Parathyroid adenoma (tissue), 2 donors: ENCODE measurements around the gene ASTN2.

Experiments
- H2AFZ ChIP-seq: fragments of 300-600 bp; sonication (generic); one replicate; pipeline ENCODE4 v1.7.0; 2017; ENCODE audit warnings: antibody characterized with exemption, mild to moderate bottlenecking
- H3K27ac ChIP-seq: fragments of 300-600 bp; sonication (generic); one replicate; pipeline ENCODE4 v1.7.0; 2017
- H3K27me3 ChIP-seq: fragments of 300-600 bp; sonication (generic); one replicate; pipeline ENCODE4 v1.7.0; 2017; ENCODE audit warnings: low read length; ENCODE audit not compliant: control insufficient read depth, insufficient read depth
- H3K36me3 ChIP-seq: fragments of 300-600 bp; sonication (generic); one replicate; pipeline ENCODE4 v1.7.0; 2017; ENCODE audit warnings: low read length; ENCODE audit not compliant: control insufficient read depth, insufficient read depth
- H3K4me1 ChIP-seq: fragments of 300-600 bp; sonication (generic); one replicate; pipeline ENCODE4 v1.7.0; 2017; ENCODE audit warnings: control low read depth
- H3K4me2 ChIP-seq: fragments of 300-600 bp; sonication (generic); one replicate; pipeline ENCODE4 v1.7.0; 2017; ENCODE audit warnings: low read length
- H3K4me3 ChIP-seq: fragments of 300-600 bp; sonication (generic); one replicate; pipeline ENCODE4 v1.7.0; 2017; ENCODE audit warnings: low read depth, low read length
- H3K79me2 ChIP-seq: fragments of 300-600 bp; sonication (generic); one replicate; pipeline ENCODE4 v1.7.0; 2017; ENCODE audit warnings: control low read depth
- H3K9ac ChIP-seq: fragments of 300-600 bp; sonication (generic); one replicate; pipeline ENCODE4 v1.7.0; 2017; ENCODE audit warnings: mild to moderate bottlenecking
- H3K9me3 ChIP-seq: fragments of 300-600 bp; sonication (generic); one replicate; pipeline ENCODE4 v1.7.0; 2017; ENCODE audit warnings: low read length; ENCODE audit not compliant: control insufficient read depth
- TF ChIP-seq, protein P1 (sequence below): fragments of 300-600 bp; sonication (generic); IDR thresholded peaks from one replicate; pipeline ENCODE4 v1.7.0; 2017; ENCODE audit warnings: antibody characterized with exemption, mild to moderate bottlenecking
- donor health status: primary hyperparathyroidism.

The ASTN2 gene

DNA sequence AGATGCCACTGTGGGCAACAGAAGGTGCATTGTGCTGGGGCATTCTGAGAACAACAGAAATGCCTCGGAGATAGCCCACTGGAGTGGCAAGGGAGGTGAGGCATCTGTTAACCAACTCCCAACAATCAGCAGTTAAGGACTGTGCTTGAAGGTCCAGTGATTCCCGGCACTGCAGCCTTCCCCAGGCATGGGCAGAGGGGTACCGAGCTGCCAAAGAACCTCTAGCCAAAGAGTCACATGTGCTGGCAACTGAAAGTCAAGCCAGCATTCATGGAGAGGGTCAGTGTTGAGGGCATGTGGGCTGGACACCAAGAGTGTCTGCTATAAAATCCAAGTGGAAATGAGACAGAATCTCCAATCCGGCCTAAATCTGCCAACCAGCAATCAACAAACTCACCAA is 149.6 kb downstream of the ASTN2 start:
- H3K9me3 ChIP-seq: no peaks in the 10 kb centered on the region
- H3K4me3 ChIP-seq: no peak overlapping the region
- H3K36me3 ChIP-seq: no peaks in the 10 kb centered on the region
- no peak overlapping the region for H2AFZ ChIP-seq
- no peak overlapping the region for H3K9ac ChIP-seq
- H3K27me3 ChIP-seq: no peaks in the 10 kb centered on the region
- no peaks in the 10 kb centered on the region for H3K79me2 ChIP-seq
- H3K4me1 ChIP-seq: no peaks in the 10 kb centered on the region
- H3K27ac ChIP-seq: no peak overlapping the region
- TF ChIP-seq, protein P1, sequence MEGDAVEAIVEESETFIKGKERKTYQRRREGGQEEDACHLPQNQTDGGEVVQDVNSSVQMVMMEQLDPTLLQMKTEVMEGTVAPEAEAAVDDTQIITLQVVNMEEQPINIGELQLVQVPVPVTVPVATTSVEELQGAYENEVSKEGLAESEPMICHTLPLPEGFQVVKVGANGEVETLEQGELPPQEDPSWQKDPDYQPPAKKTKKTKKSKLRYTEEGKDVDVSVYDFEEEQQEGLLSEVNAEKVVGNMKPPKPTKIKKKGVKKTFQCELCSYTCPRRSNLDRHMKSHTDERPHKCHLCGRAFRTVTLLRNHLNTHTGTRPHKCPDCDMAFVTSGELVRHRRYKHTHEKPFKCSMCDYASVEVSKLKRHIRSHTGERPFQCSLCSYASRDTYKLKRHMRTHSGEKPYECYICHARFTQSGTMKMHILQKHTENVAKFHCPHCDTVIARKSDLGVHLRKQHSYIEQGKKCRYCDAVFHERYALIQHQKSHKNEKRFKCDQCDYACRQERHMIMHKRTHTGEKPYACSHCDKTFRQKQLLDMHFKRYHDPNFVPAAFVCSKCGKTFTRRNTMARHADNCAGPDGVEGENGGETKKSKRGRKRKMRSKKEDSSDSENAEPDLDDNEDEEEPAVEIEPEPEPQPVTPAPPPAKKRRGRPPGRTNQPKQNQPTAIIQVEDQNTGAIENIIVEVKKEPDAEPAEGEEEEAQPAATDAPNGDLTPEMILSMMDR: no peak
- no peak overlapping the region for H3K4me2 ChIP-seq

DNA sequence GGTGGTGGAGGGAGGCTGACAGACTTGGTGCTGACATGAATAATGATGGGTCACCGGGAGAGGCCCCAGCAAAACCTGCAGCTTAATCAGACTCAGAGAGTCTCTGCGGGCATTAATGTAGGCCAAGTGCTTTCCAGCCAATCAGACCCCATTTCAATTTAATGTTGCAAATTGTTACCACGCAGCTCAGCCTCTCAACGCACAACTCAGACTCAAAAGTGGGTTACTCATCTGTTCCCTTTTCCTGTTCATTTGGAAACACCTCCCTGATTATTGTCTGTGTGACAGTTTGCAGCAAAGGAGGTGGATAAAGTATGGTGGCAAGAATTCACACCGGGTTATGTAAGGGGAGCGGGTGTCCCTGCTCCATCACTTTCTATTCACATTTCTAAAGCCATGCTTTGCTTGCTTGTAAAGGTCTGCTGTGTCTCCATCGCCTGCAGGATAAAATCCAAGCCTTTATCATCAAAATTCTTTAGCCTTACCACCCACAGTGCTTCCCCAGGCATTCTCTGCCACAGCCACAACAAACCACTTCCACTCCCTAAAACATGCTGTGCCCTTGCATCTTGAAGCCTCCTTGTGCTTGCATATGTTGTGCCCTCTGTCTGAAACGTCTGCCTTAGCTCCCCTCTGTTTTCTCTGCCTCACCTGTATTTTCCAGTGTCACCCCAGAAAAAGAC is 156.5 kb downstream of the ASTN2 start:
- no peak overlapping the region for H2AFZ ChIP-seq
- H3K79me2 ChIP-seq: no peaks in the 10 kb centered on the region
- H3K4me3 ChIP-seq: no peak overlapping the region
- no peak overlapping the region for H3K27ac ChIP-seq
- no peaks in the 10 kb centered on the region for H3K9me3 ChIP-seq
- no peaks in the 10 kb centered on the region for H3K4me1 ChIP-seq
- H3K9ac ChIP-seq: no peak overlapping the region
- H3K4me2 ChIP-seq: no peak overlapping the region
- TF ChIP-seq, protein P1: no peak
- no peaks in the 10 kb centered on the region for H3K27me3 ChIP-seq
- no peaks in the 10 kb centered on the region for H3K36me3 ChIP-seq

DNA sequence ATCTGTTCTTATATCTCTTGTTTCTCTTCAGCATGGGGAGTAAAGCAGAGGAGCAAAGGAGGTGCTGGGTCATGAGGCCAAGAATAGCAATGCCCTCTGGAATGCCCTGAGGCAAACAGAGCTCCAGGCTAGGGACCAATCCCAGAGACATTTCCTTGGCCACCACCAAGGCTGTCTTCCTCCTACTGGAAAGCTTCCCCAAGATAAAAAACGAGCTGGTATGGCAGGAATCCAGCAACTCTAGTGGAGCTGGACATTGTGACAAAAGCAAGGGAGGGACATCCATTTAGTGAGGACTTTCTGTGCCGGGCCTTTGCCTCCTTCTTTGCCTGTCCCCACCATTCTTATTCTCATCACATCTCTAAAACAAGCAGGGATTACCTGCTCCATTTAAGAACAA is 161.6 kb downstream of the ASTN2 start:
- Histone ChIP-seq H3K27ac (no peak overlapping the region), H3K79me2 (no peaks in the 10 kb centered on the region), H3K36me3 (no peaks in the 10 kb centered on the region), H3K4me1 (no peaks in the 10 kb centered on the region), H2AFZ (no peak overlapping the region), H3K4me2 (no peak overlapping the region), H3K27me3 (no peaks in the 10 kb centered on the region), H3K9me3 (no peaks in the 10 kb centered on the region), H3K4me3 (no peak overlapping the region), H3K9ac (no peak overlapping the region)
- TF ChIP-seq, protein P1: no peak

DNA sequence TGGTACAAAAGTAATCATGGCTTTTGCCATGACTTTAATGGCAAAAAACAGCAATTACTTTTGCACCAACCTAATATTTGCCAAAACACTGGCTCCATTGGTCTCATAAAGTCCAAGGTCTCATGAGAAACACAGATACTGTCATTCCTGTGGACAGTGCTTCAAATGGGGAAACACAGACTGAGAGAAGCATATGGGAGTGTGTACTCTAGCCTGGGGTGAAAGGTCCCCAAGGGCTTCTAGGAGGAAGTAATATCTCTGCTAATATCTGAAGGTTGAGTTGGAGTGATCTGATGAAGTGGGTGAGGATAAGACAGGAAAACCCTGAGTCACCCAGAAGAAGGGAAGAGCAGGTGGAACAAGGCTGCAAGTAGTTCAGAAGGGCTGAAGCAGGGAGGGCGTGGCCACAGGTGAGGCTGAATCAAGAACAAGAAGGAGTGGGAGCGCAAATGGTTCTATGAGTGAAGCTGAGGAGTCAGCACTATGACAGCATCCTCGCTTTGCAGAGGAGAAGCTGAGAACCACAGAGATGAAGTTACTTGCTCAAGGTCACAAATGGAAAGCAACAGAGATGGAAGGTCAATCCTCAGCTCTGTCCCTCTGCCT is 164.1 kb downstream of the ASTN2 start:
- Histone ChIP-seq H3K4me1 (no peaks in the 10 kb centered on the region), H3K4me2 (no peak overlapping the region), H3K4me3 (no peak overlapping the region), H2AFZ (no peak overlapping the region), H3K79me2 (no peaks in the 10 kb centered on the region), H3K36me3 (no peaks in the 10 kb centered on the region), H3K27ac (no peak overlapping the region), H3K9me3 (no peaks in the 10 kb centered on the region), H3K27me3 (no peaks in the 10 kb centered on the region), H3K9ac (no peak overlapping the region)
- TF ChIP-seq, protein P1: no peak

DNA sequence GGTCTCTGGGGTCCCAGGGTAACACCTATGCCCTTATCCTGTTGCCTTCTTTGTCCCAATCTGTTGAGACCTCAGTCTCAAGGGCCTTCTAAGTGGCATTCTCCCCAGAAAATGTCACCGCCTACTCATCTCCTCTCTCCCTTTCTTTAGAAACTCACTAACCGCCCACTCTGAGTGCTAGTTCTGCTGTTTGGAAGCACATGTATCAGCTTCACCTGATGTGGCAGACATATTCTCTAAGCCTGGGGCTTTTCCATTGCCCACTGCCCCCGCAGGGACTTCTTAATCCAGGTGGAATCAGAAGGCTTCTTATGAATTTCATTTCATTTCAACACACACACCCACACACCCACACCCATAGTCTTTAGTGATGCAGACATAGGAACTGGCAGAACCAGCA is 165.1 kb downstream of the ASTN2 start:
- Histone ChIP-seq H3K9ac (no peak overlapping the region), H2AFZ (no peak overlapping the region), H3K79me2 (no peaks in the 10 kb centered on the region), H3K9me3 (no peaks in the 10 kb centered on the region), H3K4me2 (no peak overlapping the region), H3K27ac (no peak overlapping the region), H3K4me1 (no peaks in the 10 kb centered on the region), H3K27me3 (no peaks in the 10 kb centered on the region), H3K4me3 (no peak overlapping the region), H3K36me3 (no peaks in the 10 kb centered on the region)
- TF ChIP-seq, protein P1: no peak
